Stimulated activated CD8-positive, alpha-beta memory T cell treated with anti-CD3 and anti-CD28 coated beads, Interleukin-4, amount 100 ng/mL, for 1 hour (primary cell): ENCODE measurements around the gene IL12RB1.

Experiments
- DNase-seq, 2 donors: peaks; one replicate each; pipeline ENCODE4 v3.0.0-alpha.2; 2020; ENCODE audit warnings: low read depth in 2 of 2, low spot score in 1 of 2

Gene IL12RB1

DNA sequence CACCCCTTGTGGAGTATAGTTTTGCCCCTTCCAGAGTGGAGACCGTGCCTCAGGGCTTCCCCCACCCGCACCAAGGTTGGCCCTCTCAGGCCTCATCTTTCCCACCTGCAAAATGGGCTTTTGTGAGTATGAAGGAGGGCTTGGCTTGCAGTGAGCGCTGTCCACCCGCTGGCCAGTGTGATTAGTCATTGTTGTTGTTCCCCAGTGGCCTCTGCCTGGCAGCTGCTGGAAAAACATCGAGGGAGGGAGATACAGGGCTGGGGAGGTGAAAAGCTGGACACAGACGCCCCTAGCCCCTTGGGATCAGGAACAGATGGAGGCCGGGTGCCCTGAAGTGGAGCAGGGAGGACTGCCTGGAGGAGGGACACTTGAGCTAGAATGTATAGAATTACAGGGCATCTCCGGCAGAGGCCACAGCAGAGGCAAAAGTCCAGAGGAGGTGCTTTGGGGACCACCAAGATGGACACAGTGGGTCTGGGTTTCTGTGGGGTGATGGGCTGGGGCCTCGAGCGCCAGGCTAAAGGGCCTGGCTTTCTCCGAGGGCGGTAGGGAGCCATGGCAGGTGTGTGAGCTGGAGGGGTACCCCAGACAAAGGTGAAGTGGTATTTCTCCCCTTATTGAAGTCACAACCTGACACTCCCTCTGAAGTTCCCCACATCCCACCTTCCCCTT, 3.9 kb upstream of the IL12RB1 start:
- DNase-seq: no peak

DNA sequence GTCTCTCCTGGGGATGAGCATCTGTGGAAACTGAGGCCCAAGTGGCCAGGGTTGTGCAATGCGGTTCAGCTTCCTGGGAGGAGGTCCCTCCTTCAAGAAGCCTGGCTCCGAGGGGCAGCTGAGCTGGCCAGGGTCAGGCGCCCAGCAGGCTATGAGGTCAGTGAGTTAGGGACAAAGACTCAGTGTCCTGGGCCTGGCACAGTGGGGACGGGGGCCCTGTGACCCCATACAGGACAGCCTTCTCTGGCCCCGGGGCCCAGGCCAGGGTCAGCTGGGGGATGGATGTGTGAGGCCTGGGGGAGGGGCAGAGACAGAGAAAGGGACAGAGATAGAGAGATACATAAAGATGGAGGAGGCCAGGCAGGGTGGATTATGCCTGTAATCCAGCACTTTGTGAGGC, 3.0 kb upstream of the IL12RB1 start:
- no peak for DNase-seq

DNA sequence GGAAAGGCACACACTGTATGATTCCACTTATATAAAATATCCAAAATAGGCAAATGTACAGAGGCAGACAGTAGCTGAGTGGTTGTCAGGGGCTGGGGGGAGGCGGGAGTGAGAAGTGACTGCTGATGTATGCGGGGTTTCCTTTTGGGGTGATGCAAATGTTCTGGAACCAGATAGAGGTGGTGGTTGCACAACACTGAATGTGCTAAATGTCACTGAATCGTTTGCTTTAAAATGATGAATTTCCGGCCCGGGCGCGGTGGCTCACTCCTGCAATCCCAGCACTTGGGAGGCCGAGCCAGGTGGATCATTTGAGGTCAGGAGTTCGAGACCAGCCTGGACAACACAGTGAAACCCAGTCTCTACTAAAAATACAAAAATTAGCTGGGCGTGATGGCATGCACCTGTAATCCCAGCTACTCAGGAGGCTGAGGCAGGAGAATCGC, 2.4 kb upstream of the IL12RB1 start:
- DNase-seq: peak in 1 of 2 donors; percentile 32

DNA sequence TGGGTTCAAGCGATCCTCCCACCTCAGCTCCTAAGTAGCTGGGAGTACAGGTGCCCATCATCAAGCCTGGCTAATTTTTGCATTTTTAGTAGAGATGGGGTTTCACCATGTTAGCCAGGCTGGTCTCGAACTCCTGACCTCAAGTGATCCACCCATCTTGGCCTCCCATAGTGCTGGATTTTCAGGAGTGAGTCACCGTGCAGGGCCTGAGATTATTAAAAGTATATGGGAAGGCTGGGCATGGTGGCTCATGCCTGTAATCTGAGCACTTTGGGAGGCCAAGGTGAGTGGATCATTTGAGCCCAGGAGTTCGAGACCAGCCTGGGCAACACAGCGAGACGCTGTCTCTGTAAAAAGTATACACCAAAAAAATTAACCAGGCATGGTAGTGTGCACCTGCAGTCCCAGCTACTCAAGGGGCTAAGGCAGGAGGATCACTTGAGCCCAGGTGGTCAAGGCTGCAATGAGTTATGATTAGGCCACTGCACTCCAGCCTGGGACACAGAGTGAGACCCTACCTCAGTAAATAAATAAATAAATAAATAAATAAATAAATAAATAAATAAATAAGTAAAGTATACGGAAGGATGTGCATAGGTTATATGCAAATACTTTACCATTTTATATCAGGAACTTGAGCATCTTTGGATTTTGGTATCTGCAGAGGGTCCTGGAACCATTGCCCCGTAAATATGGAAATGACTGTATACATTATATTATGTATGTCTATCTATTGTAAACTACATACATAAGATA, 854 bp downstream of the IL12RB1 start:
- no peak for DNase-seq

DNA sequence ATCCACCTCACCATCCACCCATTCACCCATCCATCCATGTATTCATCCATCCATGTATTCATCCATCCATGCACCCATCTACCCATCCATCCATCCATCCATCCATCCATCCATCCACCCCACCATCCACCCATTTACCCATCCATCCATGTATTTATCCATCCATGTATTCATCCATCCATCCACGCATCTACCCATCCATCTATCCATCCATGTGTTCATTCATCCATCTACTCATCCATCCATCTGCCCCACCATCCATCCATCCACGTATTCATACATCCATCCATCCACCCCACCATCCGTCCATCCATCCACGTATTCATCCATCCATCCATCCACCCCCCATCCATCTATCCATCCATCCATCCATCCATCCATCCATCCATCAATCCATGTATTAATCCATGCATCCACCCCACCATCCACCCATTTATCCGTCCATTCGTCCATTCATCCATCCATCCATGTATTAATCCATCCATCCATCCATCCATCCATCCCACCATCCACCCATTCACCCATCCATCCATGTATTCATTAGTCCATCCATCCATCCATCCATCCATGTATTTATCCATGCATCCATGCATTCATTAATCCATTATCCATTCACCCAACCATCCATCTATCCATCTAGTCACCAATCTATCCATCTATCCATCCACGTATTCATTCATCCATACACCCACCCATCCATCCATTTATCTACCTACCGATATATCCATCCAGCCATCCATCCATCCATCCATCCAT, 2.6 kb downstream of the IL12RB1 start:
- DNase-seq: no peak

DNA sequence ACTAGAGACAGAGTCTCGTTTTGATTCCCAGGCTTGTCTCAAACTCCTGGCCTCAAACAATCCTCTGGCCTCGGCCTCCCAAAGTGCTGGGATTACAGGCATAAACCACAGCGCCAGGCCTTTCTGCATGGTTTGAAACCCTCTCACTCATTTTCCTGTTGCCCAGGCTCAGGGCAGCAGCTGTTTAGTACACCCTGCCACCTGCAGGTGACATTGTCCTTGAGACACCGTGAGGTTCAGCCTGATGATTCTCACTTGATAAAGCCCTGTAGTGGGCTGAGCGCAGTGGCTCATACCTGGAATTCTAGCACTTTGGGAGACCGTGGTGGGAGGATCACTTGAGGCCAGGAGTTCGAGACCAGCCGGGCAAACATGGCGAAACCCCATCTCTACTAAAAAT, 12.5 kb downstream of the IL12RB1 start:
- no peak for DNase-seq

DNA sequence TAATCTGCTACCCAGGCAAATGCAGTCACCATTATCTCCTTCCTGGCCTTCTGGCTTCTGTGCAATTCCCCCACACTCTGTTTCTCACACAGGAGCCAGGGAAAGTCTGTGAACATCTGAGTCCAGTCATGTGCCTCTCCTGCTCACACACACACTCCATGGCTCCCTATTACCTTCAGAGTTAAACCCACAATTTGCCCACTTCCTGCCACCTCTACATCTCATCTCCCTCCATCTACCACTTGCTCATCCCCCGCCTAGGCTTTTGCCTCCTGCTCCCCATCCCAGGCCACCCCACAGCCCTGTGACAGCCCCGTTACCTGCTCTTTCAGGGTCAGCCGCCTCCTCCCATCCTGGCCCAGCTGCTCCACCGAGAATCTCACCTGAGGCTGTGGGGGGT, 13.5 kb downstream of the IL12RB1 start:
- DNase-seq: no peak

DNA sequence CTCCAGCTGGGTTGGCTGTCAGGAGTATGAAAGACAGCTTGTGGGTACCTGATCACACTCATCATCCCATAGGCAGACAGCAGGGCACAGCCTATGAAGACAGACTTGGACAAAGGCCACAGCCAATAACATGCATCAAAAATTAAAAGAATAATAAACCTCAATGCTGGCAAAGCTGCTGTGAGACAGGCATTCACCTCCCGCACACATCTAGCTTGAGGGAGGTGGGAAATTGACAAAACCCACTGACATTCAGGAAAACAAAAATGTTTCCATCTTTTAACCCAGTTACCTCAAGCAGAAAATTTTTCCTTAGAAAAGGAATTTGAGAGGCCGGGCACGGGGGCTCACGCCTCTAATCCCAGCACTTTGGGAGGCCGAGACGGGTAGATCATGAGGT, 14.4 kb downstream of the IL12RB1 start:
- DNase-seq: no peak

DNA sequence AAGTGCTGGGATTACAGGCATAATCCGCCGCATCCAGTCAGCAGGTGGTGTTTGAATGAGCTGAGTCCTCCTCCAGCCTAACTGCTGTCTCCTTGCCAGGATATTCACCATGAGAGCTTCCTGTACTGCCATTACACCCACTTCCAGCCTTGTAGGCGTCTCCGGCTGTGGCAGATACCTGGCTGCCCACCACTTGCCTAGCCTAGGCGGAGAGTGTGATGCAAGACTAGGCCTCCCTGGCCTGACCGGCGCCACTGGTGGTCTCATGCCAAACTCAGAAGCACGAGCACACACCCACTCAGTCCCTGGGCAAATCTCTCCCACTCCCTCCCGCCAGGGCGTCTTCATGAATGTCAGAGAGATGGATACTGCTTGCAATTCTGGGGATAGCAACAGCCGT, 16.6 kb downstream of the IL12RB1 start:
- no peak for DNase-seq

DNA sequence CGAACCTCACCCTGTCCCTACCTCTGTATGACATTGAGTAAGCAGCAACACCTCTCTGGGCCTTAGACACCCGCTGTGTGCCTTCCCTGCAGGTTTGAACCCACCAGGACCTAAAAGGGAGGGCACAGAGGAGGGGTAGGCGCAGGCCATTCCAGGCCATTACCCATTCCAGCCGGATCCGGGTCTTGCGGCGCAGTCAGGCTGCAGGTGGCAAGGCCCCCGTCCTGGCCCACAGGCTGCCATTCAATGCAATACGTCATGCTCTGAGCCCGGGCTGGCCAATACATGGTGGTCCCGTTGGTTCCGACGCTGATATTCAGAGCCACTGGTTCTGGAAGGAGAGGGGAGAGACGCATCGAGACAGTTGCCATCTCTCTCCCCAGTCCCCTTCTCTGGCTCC, 17.4 kb downstream of the IL12RB1 start:
- no peak for DNase-seq

DNA sequence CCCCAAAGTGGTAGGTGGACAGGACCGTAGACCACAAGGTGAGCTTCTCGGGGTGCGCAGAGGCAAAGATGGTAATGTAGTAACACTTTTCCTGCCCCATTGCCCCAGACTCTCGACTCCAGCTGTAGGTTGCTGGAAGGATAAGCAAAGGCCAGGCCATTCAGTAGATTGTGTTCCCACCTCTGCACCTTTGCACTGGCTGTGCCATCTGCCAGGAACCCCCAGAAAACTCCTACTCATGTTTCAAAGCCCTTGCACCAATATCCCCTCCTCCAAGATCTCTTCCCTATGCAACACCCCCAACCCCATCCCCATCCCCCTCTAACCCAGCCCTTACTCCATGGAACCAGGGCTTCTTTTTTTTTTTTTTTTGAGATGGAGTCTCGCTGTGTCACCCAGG, 18.3 kb downstream of the IL12RB1 start:
- DNase-seq: no peak

DNA sequence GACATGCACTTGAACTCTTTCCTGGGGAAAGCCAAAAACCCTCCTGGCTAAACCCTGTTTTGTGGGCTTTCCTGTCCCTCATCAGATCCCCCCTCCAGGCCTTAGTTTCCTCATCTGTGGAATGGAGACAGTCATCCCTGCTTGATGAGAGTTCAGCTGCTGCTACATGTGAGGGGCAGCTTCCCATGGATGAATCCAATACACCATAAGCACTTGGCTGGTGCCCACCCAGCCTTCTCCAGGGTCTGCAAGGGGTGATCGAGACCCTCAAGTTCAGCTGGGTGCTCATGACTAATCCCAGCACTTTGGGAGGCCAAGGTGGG, 21.6 kb downstream of the IL12RB1 start:
- no peak for DNase-seq

DNA sequence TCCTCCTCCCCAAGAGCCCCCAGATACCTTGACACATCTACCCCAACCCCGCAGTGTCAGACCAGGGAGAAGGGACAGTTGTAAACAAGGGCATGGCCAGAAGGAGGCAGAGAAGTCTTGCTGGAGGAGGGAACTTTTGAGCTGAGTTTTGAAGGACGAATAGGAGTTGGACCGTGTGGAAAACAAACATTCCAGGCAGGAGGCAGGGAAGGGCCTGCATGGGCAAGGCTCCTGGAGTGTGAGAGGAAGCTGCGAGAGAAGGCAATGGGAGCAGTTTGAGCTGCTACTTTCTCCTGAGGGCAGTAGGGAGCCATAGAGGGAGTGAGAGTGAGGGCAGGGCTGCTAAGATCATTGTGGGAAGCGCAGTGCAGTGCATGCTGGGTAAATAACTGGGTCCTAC, 23.3 kb downstream of the IL12RB1 start:
- no peak for DNase-seq

DNA sequence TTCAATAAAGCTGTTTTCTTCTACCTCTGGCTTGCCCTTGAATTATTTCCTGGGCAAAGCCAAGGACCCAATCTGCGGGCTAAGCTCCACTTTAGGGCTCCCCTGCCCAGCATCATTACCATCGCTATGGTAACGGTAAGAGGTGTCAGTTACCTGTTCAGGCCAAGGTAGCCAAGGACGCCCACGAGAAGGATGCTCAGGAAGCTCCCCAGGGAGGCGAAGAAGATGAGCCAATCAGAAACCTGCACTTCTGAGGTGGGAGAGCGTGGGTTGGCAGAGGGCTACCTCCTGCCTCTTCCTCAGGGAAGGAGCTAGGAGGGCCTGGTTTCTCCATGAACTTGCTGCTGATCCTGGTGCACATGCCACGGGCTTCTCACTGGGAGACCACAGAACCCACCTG, 24.7 kb downstream of the IL12RB1 start:
- no peak for DNase-seq

DNA sequence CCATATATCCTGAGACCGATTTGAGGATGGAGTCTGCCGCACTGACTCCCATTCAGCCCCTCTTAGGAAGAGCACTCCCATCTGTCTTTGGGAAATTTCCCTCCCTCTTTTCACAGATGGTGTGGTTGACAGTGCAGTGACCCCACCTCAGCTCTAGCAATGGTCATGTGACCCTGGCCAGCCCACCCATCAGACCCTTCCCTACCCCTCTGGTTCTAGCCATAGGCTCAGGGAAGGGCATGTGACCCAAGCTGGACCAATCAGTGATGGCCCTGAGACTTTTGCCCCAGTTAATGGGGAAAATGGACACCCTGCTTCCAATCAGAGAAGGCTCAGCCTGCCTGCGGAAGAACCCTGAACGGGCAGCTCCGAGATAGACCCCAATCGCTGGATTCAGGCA, 26.3 kb downstream of the IL12RB1 start:
- no peak for DNase-seq

DNA sequence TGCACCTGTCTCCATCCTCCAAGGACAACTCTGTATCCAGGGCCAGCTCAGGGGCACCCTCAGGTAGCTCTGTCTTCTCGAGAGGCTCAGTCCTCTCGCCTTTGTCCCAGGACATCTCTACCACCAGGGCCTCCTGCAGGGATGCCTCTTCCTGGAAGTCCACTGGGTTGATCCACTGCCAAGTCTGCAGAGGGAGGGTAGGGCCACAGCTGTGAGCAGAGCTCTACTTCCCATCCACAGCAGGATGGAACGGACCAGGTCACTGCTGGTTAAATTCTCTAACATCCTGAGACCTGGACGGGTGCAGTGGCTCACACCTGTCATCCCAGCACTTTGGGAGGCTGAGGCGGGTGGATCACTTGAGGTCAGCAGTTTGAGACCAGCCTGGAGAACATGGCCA, 26.8 kb downstream of the IL12RB1 start:
- no peak for DNase-seq

DNA sequence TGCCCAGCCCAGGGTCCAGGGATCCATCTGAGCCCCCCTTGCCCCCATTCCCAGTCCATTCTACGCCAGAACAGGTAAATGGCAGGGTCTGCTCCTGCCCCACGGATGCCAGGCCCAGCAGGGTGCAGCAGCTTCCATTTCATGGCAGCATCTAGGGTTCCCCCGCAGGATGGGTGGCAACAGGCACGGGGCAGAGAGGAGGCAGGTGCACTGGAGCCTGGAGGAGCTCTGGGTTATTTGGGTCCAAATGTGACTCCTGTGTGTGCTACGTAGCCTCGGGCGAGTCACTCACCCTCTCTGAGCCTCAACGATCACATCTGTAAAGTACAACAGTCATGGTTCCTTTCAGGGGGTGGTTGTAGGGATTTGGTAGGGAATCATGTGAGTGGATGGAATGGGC, 27.4 kb downstream of the IL12RB1 start:
- DNase-seq: no peak

DNA sequence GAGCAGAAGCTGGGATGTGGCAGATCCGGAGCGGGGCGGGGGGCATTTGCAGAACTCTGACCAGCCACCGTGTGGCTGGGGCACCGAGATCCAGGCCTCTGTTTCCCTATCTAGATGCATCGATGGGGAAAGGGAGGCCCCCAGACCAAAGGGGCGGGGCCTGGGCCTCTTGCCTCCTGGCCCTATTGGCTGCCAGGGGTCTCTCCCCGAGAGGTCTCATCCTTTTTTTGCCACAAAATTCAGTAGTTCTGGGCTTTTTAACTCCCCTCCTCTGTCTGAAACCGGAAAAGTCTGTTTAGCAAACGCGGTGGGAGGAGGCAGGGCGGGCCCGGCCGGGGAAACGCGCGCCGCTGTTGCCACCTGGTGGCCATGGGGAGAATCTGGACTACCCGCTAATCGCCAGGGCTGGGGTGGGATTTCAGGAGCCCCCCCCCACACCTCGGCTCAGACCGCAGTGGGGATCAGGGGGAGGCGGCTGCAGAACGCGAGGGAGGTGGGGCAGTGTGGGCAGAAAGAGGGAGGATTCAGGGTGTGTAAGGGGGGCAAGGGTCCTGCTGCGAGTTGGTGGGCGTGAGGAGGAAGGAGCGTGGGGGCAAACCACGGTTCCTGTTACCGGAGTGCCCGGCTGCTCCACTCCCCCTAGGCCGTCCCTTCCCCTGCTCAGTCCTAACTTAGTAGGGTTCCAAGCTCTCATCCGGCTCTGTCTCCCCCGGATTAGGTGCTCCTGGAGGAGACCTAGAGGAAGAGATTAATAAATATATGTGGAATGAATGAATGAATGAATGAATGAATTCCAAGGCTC, 28.3 kb downstream of the IL12RB1 start:
- peak; percentile 62 to 71 for DNase-seq

DNA sequence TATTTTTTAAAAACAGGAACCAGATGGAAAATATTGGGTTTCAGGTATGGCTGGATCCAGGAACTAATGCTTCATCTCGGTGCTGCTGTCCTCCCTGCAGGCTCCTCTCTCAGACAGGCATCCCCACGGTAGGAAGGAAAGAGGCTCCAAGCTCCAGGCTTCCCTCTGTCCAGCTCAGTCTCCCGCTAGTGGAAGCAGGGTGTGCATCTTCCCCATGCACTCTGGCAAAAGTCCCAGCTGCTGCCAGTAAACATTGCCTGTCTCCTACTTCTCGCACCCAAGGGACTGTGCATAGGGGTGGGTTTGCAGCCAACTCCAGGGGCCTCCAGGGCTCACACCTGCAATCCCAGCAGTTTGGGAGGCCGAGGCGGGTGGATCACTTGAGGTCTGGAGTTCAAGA, 29.2 kb downstream of the IL12RB1 start:
- no peak for DNase-seq

DNA sequence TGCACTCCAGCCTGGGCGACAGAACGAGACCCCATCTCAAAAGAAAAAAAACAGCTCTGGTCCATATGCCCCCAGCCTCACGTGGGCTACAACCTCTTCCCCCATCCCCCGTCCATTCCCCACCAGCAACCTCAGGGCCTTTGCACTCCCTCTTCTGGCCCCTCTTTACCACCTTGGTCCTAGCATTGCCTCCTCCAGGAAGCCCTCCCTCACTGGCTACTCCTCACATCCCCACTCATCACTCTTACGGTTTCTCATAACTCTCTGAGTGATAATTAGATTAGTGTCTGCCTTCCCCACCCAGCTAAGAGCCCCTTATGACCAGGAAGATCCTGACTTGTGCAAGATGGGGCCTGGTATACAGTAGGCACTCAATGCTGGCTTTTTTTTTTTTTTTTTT, 30.8 kb downstream of the IL12RB1 start:
- DNase-seq: no peak

DNA sequence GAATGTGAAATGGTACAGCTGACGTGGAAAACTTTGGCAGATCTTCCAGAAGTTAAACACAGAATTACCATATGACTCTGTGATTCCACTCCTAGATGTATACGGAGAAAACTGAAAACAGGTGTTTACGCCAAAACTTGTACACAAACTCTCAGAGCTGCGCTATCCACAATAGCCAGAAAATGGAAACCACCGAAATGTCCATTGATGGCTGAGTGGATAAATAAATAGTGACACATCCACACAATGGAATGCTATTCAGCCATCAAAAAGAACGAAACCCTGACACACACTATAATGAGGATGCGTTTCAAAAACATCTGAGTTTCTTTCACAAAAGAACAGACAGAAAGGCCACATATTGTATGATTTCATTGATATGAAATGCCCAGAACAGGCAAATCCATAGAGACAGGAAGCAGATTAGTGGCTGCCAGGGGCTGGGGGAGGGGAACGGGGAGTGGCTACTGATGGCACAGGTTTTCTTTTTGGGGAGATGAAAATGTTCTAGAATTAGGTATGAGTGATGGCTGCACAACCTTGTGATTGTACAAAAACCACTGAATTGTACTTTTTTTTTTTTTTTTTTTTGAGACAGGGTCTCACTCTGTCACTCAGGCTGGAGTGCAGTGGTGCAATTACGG, 33.0 kb downstream of the IL12RB1 start:
- DNase-seq: no peak
